Heart left ventricle (tissue), 13 donors: ENCODE results near the gene CEP192.

Source experiments
- CTCF ChIP-seq, 12 donors: fragments of 200-600 bp; sonication (generic) in 4 of 12; IDR thresholded peaks; one replicate each; pipeline versions ENCODE4 v1.5.0 to v1.8.0; 2018 to 2022; ENCODE audit warnings: antibody characterized with exemption in 12 of 12, mild to moderate bottlenecking in 5 of 12
- POLR2A ChIP-seq, 2 donors: fragments of 450-650 bp; IDR thresholded peaks; one replicate each; pipeline ENCODE4 v1.6.1; 2017; ENCODE audit warnings: antibody characterized with exemption in 2 of 2, mild to moderate bottlenecking in 2 of 2, moderate library complexity in 2 of 2
- donor health status: ischemic (EF 13 %, LVEDD 7.1; RV severe dilation, severe dysfunction).
- donor health status: DM: no; HTN: yes; CAD: no.
- donor health status: DM: no; HTN: no; CAD: no.
- donor health status: ischemic (EF 25% LVEDD 6.9; RV normal size, moderate dysfunction).
- donor health status: ischemic (EF 25% LVEDD 5.7; RV mildly dilated, moderate dysfunction).
- donor health status: ischemic (EF 35%, LVEDD 5.7; RV mildly dilated, moderate dysfunction).
- donor health status: nonischemic (EF 11% LVEDD 7.7; RV severe dilation, severe dysfunction).
- donor health status: DM: yes; HTN: yes; CAD: no.
- donor health status: PGD.
- donor health status: ischemic (EF 29% LVEDD 5.4; RV normal size, mild dysfunction).
- donor health status: nonischemic (EF 23%, LVEDD 6.1; RV moderate dilation, normal function).

- no peak for TF ChIP-seq CTCF (IDR thresholded peaks at IDR 0.05)
- TF ChIP-seq POLR2A (IDR thresholded peaks at IDR 0.05), result no peak
Measured at GRCh38 chr18:12989397-12990122, 1.6 kb upstream of the CEP192 start.
